HG03025 (cell line): ENCODE measurements around the gene OR51A4.
"Not testable (repeated sequence)": the region's sequence is repeated elsewhere in the genome, so short reads cannot be mapped to it uniquely, and the experiment has no call there.

Experiments
- ATAC-seq: cut with Tn5 transposase; IDR thresholded peaks from one replicate; pipeline ENCODE4 v1.9.1; 2021; ENCODE audit warnings: mild to moderate bottlenecking, moderate library complexity; ENCODE audit not compliant: unreplicated experiment, low FRiP score

The OR51A4 gene

GRCh38 chr11:4947505-4947904 lies at the start of gene OR51A4:
OR51A4 (minus strand) TSS chr11:4947605; CDS start chr11:4947100, 505 bp downstream.
- no peak for ATAC-seq

- ATAC-seq, result no peak
Measured at GRCh38 chr11:4994551-4994950, 47.1 kb upstream of the OR51A4 start, which contains the start of gene OR51L1. OR51L1 (plus strand) TSS chr11:4994851; CDS start chr11:4998983, 4,132 bp downstream.

- no peak for ATAC-seq
Measured at GRCh38 chr11:4991060-4991459, 43.7 kb upstream of the OR51A4 start.

GRCh38 chr11:4983841-4984240 lies 36.4 kb upstream of the OR51A4 start:
- ATAC-seq, result no peak

GRCh38 chr11:4982678-4983077 lies 35.3 kb upstream of the OR51A4 start:
- ATAC-seq, result no peak

GRCh38 chr11:4979036-4979435 lies 31.6 kb upstream of the OR51A4 start:
- ATAC-seq, result no peak

DNA sequence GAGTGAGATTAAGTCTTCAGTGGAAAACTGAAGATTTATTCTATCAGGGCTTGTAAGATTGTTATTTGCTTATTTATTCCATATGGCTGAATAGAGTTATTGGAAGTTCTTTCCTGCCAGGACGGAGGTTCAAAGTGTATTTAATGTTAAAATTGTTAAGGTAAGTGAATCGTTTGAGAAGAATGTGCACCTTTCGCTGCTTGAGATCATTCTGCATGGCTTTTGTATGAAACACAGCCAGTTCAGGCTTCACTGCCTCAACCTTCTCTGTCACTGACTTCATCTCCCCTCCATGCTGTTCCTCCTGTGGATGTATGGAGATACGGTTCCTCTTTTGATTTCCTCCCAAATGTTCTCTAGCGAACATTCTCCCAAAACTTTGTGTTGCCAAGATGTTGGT lies 28.0 kb upstream of the OR51A4 start:
- no peak for ATAC-seq

- no peak for ATAC-seq
Measured at GRCh38 chr11:4962816-4963215, 15.4 kb upstream of the OR51A4 start.

DNA sequence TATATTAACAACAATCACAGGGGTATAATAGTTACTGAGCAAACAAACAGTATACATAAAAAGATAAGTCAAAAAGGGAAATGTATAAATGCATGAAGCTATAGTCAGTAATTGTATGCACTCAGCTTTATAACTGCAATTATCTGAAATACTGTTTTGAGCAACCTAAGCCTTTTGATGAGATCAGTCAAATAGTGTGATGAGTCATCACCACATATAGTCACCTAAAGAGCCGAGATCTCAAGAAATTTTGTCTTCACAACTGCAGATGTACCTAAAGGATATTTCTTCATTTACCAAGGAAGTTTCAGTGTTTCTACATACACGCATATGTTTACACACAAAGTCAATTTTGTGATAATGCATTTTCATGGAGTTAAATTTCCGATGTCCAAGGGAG lies 13.5 kb upstream of the OR51A4 start:
- no peak for ATAC-seq

DNA sequence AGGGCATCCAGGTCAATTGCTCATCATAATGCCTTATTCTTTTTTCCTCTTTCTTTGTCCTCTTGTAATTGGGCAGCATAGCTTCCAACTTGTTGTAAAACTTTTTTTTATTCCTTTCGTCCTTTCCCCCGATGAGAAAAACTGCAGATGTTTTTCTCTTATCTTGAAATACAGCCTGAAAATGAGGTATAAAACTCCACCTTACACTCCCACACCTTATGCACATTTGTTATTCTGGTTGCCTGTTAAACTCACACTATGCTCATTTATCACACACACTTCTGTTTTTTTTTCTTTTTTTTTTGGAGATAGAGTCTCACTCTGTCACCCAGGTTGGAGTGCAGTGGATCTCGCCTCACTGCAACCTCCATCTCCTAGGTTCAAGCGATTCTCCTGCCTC lies 10.0 kb upstream of the OR51A4 start:
- ATAC-seq, result no peak

DNA sequence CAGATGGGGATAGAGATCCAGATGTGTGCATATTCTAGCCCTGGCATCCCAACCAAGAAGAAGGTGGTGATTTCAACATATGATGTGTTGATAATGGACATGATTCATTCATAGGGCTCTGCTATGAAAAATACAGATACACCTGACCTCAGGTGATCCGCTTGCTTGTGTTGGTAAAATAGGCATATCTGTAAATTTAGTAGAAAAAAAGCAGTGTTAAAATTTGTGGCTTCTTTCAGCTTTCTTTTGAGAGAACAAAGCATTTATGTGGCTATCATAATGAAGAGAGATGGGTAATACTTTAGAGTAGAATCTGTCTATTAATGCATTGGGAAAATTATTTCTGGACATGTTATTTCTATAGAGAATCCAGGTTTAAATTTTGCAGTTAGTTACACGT lies 8.2 kb upstream of the OR51A4 start, which contains the start of gene OR51A2:
TSS of gene OR51A2 (minus strand) at position 101 of the 400 bp plus-strand sequence. CDS start at position 101, 0 bp downstream.
- ATAC-seq, result not testable (repeated sequence)

GRCh38 chr11:4936745-4937144 lies 10.7 kb downstream of the OR51A4 start:
- ATAC-seq, result no peak

DNA sequence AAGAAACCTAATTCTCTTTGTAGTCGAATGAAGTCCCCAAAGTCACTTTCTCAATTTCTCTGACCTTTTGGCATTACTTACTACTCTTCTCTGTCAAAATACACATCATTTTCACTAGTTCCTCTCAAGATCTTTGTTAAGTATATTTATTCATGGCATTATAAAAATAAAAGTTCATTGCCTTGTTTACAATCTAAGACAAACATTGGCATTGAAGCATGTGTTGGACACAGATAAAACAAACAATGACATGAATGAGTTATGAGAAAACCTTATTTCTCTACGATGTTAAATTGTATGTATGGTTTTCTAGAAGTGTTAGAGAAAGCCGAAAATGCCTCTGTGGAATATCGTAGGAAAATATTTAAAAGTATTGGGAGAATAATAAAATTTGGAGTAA lies 14.7 kb downstream of the OR51A4 start:
- ATAC-seq, result no peak

DNA sequence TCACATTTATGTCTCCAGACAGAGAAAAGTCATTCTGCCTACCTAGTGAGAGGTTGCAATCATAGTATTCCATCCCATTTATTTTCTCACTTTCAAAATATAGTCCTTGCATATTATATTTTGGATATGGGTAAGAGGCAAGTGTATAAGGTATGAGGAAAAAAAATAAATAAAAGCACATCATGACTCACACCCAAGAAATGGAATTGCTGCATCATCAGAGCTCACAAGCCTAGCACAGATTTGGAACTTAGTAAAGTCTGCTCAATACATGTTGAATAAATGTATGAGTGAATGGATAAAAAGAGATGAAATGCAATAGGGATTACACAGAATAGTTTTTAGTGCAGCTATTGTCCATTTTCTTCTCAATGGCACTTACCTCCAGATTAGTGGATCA lies 20.8 kb downstream of the OR51A4 start:
- no peak for ATAC-seq

DNA sequence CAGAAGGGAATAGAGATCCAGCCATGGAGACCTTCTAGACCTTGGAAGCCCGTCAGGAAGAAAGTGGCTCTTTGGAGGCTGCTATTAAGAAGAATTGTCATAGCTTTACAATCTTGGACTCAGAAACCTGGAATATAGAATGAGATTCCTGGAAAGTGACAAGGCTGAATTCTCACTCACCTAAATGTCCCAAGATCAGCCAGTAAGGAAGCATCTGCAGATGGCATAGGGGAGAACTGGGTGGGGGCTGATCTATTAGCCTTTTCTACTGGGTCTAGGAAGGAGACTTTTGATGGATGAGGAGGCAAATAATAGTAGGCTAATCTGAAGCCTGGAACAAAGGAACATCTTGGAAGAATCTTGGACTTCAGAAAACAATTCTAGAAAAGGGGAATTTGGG lies 23.2 kb downstream of the OR51A4 start, which contains the start of gene OR51G1:
TSS of gene OR51G1 (minus strand) at position 101 of the 400 bp plus-strand sequence. CDS start at position 101, 0 bp downstream.
- ATAC-seq, result no peak

GRCh38 chr11:4922304-4922703 lies 25.1 kb downstream of the OR51A4 start:
- no peak for ATAC-seq

GRCh38 chr11:4921796-4922195 lies 25.6 kb downstream of the OR51A4 start:
- ATAC-seq, result no peak

- no peak for ATAC-seq
Measured at GRCh38 chr11:4919250-4919649, 28.2 kb downstream of the OR51A4 start, which contains the start of gene OR51G2. OR51G2 (minus strand) TSS chr11:4919350; CDS start chr11:4915663, 3,687 bp downstream.

GRCh38 chr11:4916581-4916980 lies 30.8 kb downstream of the OR51A4 start:
- ATAC-seq, result no peak

DNA sequence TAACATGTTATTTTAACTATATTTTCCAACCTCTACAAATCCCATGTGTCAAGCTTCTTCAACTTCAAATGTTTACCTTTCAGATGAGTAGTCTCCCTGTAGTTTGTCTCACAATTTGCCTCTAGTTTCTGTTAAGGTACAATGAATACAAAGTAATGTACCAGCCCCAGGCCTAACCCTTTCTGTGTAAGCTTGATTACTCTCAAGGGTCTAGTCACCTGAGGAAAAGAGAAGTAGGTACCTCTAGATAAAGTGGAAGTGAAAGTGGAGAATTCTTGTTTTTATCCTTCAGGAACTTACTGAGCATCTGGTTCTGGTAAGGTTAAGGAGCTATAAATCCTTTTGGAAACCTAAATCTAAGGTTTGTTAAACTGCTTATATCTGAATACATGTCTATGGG lies 43.9 kb downstream of the OR51A4 start, which contains the start of gene OR51A7:
TSS of gene OR51A7 (plus strand) at position 300 of the 400 bp plus-strand sequence. CDS start 3,587 bp downstream, outside the sequence.
- no peak for ATAC-seq
